GM23248 (cell line): ENCODE measurements around the gene GSTM4. TPM values are rescaled to one million over a fixed set of nuclear protein-coding genes. Genes with fewer than 3 reads are reported as not detected.

Experiments
- DNase-seq: peaks from one replicate; pipeline ENCODE4 v3.0.0-alpha.2; 2015
- H2AFZ ChIP-seq: fragments of 200-600 bp; sonication (generic); 2 replicates; pipeline ENCODE4 v1.6.1; 2016; ENCODE audit warnings: antibody characterized with exemption
- H3F3A ChIP-seq: fragments of 200-600 bp; sonication (generic); 2 replicates; pipeline ENCODE4 v1.6.1; 2016; ENCODE audit warnings: mild to moderate bottlenecking, antibody characterized with exemption, mixed run types; ENCODE audit not compliant: insufficient read depth
- H3K27ac ChIP-seq: fragments of 200-600 bp; sonication (generic); 2 replicates; pipeline ENCODE4 v1.5.1; 2016; ENCODE audit warnings: mild to moderate bottlenecking
- H3K27me3 ChIP-seq: fragments of 200-600 bp; sonication (generic); replicated peaks from 2 replicates; pipeline ENCODE4 v1.6.1; 2016; ENCODE audit warnings: mild to moderate bottlenecking; ENCODE audit not compliant: insufficient read depth
- H3K36me3 ChIP-seq: fragments of 200-600 bp; sonication (generic); 2 replicates; pipeline ENCODE4 v1.6.1; 2016; ENCODE audit warnings: low read depth, mild to moderate bottlenecking
- H3K4me1 ChIP-seq: fragments of 200-600 bp; sonication (generic); 2 replicates; pipeline ENCODE4 v1.6.1; 2016; ENCODE audit warnings: mild to moderate bottlenecking; ENCODE audit not compliant: insufficient read depth
- H3K4me2 ChIP-seq: fragments of 200-600 bp; sonication (generic); one replicate; pipeline ENCODE4 v1.6.1; 2016; ENCODE audit warnings: mild to moderate bottlenecking; ENCODE audit not compliant: unreplicated experiment
- H3K4me3 ChIP-seq: fragments of 200-600 bp; sonication (generic); 2 replicates; pipeline ENCODE4 v1.5.1; 2016; ENCODE audit warnings: mild to moderate bottlenecking
- H3K79me2 ChIP-seq: fragments of 200-600 bp; sonication (generic); 2 replicates; pipeline ENCODE4 v1.6.1; 2016; ENCODE audit warnings: mild to moderate bottlenecking; ENCODE audit not compliant: insufficient read depth
- H3K9ac ChIP-seq: fragments of 200-600 bp; sonication (generic); 2 replicates; pipeline ENCODE4 v1.6.1; 2016; ENCODE audit warnings: mild to moderate bottlenecking
- H3K9me2 ChIP-seq: fragments of 200-600 bp; sonication (generic); 2 replicates; pipeline ENCODE4 v1.6.1; 2016; ENCODE audit warnings: mixed run types, mild to moderate bottlenecking, moderate library complexity; ENCODE audit not compliant: insufficient read depth
- H3K9me3 ChIP-seq: fragments of 200-600 bp; sonication (generic); one replicate; pipeline ENCODE4 v1.6.1; 2017; ENCODE audit warnings: low read depth
- H4K20me1 ChIP-seq: fragments of 200-600 bp; sonication (generic); 2 replicates; pipeline ENCODE4 v1.6.0; 2016; ENCODE audit not compliant: insufficient read depth
- EZH2 ChIP-seq: fragments of 200-600 bp; sonication (generic); IDR thresholded peaks from 2 replicates; pipeline ENCODE4 v1.6.1; 2018; ENCODE audit warnings: antibody characterized with exemption, mild to moderate bottlenecking; ENCODE audit not compliant: insufficient read depth, poor library complexity, severe bottlenecking
- EZH2phosphoT487 ChIP-seq: fragments of 200-600 bp; sonication (generic); IDR thresholded peaks from 2 replicates; pipeline ENCODE4 v1.6.1; 2018; ENCODE audit warnings: antibody characterized with exemption, moderate library complexity, mild to moderate bottlenecking, low read depth; ENCODE audit not compliant: insufficient read depth
- WGBS, 2 experiments: methylation state at CpG; one replicate each; pipeline ENCODE4 v1.1.6; 2015 to 2017; ENCODE audit warnings: low lambda C conversion rate in 2 of 2, low coverage in 1 of 2; ENCODE audit errors: missing lambda C conversion rate in 2 of 2; 5-methylcytosine and 5-hydroxymethylcytosine counted together
- in situ Hi-C: fragments of 300-500 bp; cut with MboI; formaldehyde crosslinking; loops from 2 replicates; pipeline ENCODE4 v1.15.0; 2020
- polyA plus RNA-seq: library from polyadenylated mRNA; unstranded; fragments of >200 nt; fragmentation: Nextera tagmentation; extraction: Ambion mirVana; gene quantifications from 2 replicates; pipeline ENCODE4 v1.2.1, GENCODE V29; 2016
- total RNA-seq: library from RNA; depleted of rRNA; stranded (reverse); fragments of >200 nt; shearing (Covaris generic); gene quantifications from 2 replicates; pipeline ENCODE4 v1.2.3, GENCODE V29; 2014; rRNA removed

The GSTM4 gene
- total RNA-seq (6.2 and 7.7 TPM in 2 replicates), polyA plus RNA-seq (12.4 and 15.2 TPM in 2 replicates)

- 2 to 3% methylated on average over 47 to 54 of the region's 54 CpGs for WGBS, 2 experiments
- in situ Hi-C loops: no loop called here
- TF ChIP-seq EZH2 (no peak), EZH2phosphoT487 (no peak)
- peak within 1 kb of the TSS; percentile 84 for H3K4me3 ChIP-seq
- H3K27me3 ChIP-seq: peaks cover 13% of the 10 kb centered on the region; the same call in 1 of the 2 replicates
- H3K9me3 ChIP-seq: no peaks in the 10 kb centered on the region
- no peaks in the 10 kb centered on the region for H3K9me2 ChIP-seq
- H3F3A ChIP-seq: no peaks in the 10 kb centered on the region
- H3K4me1 ChIP-seq: 0 out of 2 replicates have a peak, but pooled peaks cover 8% of the 10 kb centered on the region
- H3K36me3 ChIP-seq: no peaks in the 10 kb centered on the region
- no peaks in the 10 kb centered on the region for H4K20me1 ChIP-seq
- peak within 1 kb of the TSS; percentile 96 for H3K4me2 ChIP-seq
- peak within 1 kb of the TSS; percentile 39; the same call in 1 of the 2 replicates for H3K27ac ChIP-seq
- H2AFZ ChIP-seq: peak within 1 kb of the TSS; percentile 97
- no peaks in the 10 kb centered on the region for H3K79me2 ChIP-seq
- peak; percentile 91 for DNase-seq
- peak within 1 kb of the TSS; percentile 78 for H3K9ac ChIP-seq
Observed at GRCh38 chr1:109655615-109656519, at the start of gene GSTM4. Gene GSTM4, plus strand, starts transcription at chr1:109656099. Its CDS starts 291 bp downstream, at chr1:109656390.

GRCh38 chr1:109609881-109610280 is 46.0 kb upstream of the GSTM4 start:
- Histone ChIP-seq H3F3A (peaks cover 46% of the 10 kb centered on the region), H3K79me2 (no peaks in the 10 kb centered on the region), H3K27ac (peak overlapping the region; percentile 81), H2AFZ (no peak overlapping the region), H3K36me3 (no peaks in the 10 kb centered on the region), H3K4me3 (no peak overlapping the region), H3K4me2 (no peak overlapping the region), H3K27me3 (no peaks in the 10 kb centered on the region), H3K4me1 (peaks cover 41% of the 10 kb centered on the region), H3K9ac (0 out of 2 replicates have a peak overlapping the region, but pooled peaks have one; percentile 50), H3K9me2 (no peaks in the 10 kb centered on the region), H3K9me3 (no peaks in the 10 kb centered on the region), H4K20me1 (no peaks in the 10 kb centered on the region)
- peak; percentile 34 for DNase-seq
- 98% methylated on average over 3 of the region's 3 CpGs for WGBS, 2 experiments
- no peak for TF ChIP-seq EZH2
- no peak for TF ChIP-seq EZH2phosphoT487
- in situ Hi-C loops: no loop called here

- H3K9me3 ChIP-seq: no peaks in the 10 kb centered on the region
- peak; percentile 64 for DNase-seq
- no peaks in the 10 kb centered on the region for H3K9me2 ChIP-seq
- H3K27me3 ChIP-seq: no peaks in the 10 kb centered on the region
- no peaks in the 10 kb centered on the region for H3K36me3 ChIP-seq
- peak overlapping the region; percentile 28 for H3K4me2 ChIP-seq
- H3K79me2 ChIP-seq: no peaks in the 10 kb centered on the region
- H3K27ac ChIP-seq: peak overlapping the region; percentile 81
- H3K9ac ChIP-seq: peak overlapping the region; percentile 50
- H3K4me1 ChIP-seq: peaks cover 41% of the 10 kb centered on the region
- TF ChIP-seq EZH2phosphoT487 (no peak), EZH2 (no peak)
- 68 to 70% methylated on average over 3 of the region's 3 CpGs for WGBS, 2 experiments
- no peaks in the 10 kb centered on the region for H4K20me1 ChIP-seq
- peaks cover 48% of the 10 kb centered on the region for H3F3A ChIP-seq
- in situ Hi-C loops: no loop called here
- H3K4me3 ChIP-seq: no peak overlapping the region
- no peak overlapping the region for H2AFZ ChIP-seq
Observed at GRCh38 chr1:109610609-109611307, 45.1 kb upstream of the GSTM4 start.

- H3K9me3 ChIP-seq: no peaks in the 10 kb centered on the region
- no peaks in the 10 kb centered on the region for H3K27me3 ChIP-seq
- no peaks in the 10 kb centered on the region for H3K79me2 ChIP-seq
- TF ChIP-seq EZH2phosphoT487 (no peak), EZH2 (no peak)
- H3K4me2 ChIP-seq: no peak overlapping the region
- no peak overlapping the region for H3K9ac ChIP-seq
- peak overlapping the region; percentile 81 for H3K27ac ChIP-seq
- H3K9me2 ChIP-seq: no peaks in the 10 kb centered on the region
- 97% methylated on average over 13 of the region's 13 CpGs for WGBS, 2 experiments
- peaks cover 55% of the 10 kb centered on the region for H3F3A ChIP-seq
- no peak overlapping the region for H3K4me3 ChIP-seq
- in situ Hi-C loops: no loop called here
- H3K36me3 ChIP-seq: no peaks in the 10 kb centered on the region
- DNase-seq: no peak
- no peaks in the 10 kb centered on the region for H4K20me1 ChIP-seq
- H2AFZ ChIP-seq: no peak overlapping the region
- H3K4me1 ChIP-seq: peaks cover 44% of the 10 kb centered on the region
Observed at GRCh38 chr1:109611308-109611990, 44.5 kb upstream of the GSTM4 start.
